Activated CD4-positive, alpha-beta T cell treated with anti-CD3 and anti-CD28 coated beads, Interleukin-2, amount 50 U/mL, for 16 hours (primary cell): ENCODE measurements around the gene PPP1R13B.

ENCODE experiments used
- DNase-seq: peaks from one replicate; pipeline ENCODE4 v3.0.0-alpha.2; 2020

PPP1R13B gene

DNA sequence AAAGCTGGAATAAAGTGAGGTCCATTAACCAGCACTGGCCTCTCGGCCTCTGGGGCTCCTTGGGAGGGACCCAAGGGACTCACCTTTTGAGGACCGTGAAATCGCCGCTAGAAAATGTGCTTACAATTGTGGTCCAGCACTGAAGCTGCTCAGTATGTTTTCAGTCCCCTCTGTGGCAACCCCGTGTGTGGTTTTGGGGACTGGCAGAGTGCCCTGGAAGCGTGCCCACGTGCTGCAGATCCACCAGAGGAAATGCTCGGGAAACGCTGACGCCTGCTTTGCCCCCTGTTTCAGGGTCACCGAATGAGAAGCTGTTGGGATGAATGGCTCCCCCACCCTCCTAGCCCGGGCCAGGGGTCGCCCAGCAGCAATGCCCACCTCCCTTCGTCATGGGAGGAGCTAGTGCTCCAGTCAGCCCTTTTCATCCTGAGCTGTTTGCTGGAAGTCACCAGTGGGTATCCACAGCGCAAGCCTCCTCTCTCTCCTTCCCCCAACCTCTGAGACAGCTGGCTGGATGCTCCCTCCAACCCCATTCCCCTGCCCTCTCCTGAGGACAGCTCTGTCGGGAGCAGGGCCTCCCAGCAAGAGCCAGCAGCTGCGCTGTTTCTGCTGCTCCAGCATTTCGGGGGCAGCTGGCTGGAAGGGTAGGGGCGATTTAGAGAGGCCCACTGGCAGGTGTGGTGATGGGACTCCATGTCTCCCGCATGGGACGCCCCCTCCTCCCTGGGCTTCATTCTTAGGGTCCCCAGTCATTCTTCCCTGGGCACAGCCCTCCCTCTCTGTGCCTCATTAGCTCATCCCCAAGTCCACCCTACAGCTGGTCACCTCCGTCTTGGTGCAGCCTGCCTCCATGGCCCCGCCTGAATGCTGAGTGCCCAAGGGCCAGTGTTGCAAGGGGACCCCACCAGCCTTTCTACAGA, 33.2 kb upstream of the PPP1R13B start:
- peak; percentile 4 for DNase-seq

DNA sequence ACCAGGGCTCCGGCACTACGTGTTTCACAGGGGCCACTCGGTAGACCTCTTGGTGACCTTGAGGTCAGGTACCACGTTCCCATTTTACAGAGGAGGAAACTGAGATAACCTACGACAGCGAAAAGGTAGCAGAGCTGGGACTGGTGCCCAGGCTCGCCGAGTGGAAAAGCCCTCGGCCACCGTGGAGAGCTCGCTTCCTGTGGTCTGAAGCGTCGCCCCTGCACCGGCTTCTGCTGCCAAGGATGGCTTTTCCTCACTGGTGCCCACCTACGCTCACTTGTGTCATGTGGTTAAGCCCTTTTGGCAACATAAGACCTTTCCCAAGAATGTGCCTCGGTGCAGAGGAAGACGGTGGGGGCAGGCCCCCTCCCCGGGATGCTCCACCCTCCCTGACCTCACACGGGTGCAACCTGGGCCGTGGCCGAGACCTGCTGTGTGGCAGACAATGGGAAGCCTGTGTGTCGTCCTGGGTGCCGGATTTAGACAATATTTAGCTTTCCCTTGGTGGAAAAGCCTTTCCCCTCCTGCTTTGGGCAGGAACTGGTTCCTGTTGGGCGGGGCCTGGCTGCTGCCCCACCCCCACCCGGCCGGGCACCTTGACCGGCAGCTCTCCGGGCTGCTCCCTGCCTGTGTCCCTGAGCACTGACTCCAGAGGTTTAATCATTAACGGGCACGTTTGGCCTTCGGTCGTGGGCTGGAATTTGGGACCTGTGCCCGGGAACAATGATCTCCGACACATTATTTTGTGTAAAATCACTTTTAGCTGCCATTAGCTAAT, 32.4 kb upstream of the PPP1R13B start:
- DNase-seq: no peak

DNA sequence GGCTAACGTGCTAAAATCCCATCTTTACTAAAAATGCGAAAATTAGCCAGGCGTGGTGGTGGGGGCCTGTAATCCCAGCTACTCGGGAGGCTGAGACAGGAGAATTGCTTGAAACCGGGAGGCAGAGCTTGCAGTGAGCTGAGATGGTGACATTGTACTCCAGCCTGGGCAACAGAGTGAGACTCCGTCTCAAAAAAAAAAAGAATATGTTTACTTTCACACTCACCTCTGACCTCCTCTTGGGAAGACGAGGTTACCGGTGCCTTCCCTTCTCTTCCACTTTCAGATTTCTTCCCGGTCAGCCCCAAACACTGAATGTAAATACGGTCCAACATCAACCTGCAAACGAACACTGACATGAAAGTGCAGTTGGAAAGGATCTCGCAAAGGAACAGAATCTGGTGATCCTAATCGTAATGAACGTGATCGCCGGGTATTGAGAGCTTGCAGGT, 31.8 kb upstream of the PPP1R13B start:
- no peak for DNase-seq

GRCh38 chr14:103878180-103878579, 30.8 kb upstream of the PPP1R13B start:
- no peak for DNase-seq

GRCh38 chr14:103875010-103875409, 27.6 kb upstream of the PPP1R13B start:
- DNase-seq: no peak

- peak; percentile 6 for DNase-seq
Measured at GRCh38 chr14:103872481-103873113, 25.2 kb upstream of the PPP1R13B start.

- peak; percentile 69 for DNase-seq
Measured at GRCh38 chr14:103871596-103872480, 24.5 kb upstream of the PPP1R13B start.

- no peak for DNase-seq
Measured at GRCh38 chr14:103870891-103871595, 23.7 kb upstream of the PPP1R13B start.

- DNase-seq: no peak
Measured at GRCh38 chr14:103870144-103870876, 22.9 kb upstream of the PPP1R13B start.

DNA sequence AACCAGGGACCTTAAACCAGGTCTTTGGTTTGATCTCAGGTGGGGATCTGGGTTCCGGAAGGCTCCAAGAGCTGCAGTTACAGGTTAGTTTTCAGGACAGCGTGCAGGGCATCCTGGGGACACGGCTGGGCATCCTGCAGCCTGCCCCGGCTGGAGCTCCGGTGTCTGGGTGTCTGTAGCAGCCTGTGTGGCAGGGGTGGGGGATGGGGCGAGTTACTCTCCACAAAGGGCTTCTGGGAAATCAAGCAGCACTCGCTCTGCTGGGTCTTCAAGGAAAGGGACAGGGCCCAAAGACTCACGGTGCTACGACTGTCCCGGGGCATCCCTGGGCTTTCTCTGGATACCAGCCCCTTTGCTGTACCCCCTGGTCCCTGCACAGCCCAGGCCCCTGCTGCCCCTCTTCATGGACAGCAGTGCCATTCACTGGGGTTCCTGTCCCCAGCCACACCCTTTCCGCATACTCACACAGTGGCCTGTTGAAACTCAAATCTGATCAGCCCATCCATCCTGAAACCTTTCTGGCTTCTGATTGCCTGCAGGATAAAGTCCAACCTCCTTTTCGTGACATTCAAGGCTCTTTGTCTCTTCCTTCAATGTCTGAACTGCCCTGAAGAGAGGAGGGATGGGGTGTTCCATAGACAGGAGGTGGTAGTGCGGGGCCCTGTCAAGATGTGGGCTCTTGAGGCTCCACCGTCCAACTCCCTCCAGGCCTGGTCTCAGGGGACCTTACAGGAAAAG, 22.2 kb upstream of the PPP1R13B start:
- no peak for DNase-seq

DNA sequence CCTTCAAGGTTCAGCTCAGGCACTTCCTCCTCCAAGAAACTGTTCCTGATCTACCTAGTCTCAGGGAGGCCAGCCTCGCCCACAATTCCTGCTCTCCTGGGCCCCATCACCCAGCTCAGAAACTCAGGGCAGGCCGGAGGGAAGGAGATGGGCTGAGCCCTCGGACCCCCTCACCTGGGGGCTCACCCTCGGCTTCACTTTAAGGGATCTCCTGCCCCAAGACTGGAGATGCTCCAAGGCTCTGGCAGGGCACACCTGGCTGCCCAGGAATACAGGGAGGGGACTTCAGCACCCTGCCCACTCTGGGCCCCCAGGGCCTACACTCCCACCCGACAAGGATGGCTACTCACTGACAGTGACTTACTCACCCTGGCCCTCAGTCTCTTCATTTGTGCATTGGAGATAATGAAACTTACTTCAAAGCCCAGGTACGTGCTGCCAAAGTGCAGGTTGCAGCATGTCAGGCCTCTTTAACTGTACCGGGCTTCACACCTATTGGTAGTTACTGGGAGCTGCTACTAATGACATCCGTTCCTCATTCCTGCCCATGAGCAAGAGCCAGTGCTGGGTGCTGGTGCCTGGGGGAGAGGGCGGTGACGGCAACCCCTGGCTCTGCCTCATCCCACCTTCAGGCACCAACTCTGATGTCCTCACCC, 21.0 kb upstream of the PPP1R13B start:
- DNase-seq: no peak

GRCh38 chr14:103867523-103867953, 20.2 kb upstream of the PPP1R13B start:
- DNase-seq: no peak

DNA sequence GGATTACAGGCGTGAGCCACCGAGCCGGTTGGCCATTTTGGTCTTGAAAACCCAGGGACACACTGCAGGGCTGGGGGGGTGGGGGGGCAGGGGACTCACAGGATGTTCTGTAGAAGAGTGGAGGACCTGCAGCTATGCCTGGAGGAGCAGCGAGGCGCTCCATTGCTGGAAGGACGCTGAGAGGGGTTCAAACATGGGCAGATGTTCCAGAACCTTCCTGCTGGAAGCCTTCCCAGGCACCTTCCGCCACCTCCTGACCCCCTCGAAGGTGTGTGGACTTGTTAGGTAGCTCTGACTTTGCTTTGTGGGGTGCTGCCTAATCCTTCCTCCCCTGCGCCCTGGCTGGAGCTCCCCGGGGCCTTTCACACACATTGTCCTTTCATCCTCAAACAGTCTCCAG, 19.6 kb upstream of the PPP1R13B start:
- DNase-seq: no peak

DNA sequence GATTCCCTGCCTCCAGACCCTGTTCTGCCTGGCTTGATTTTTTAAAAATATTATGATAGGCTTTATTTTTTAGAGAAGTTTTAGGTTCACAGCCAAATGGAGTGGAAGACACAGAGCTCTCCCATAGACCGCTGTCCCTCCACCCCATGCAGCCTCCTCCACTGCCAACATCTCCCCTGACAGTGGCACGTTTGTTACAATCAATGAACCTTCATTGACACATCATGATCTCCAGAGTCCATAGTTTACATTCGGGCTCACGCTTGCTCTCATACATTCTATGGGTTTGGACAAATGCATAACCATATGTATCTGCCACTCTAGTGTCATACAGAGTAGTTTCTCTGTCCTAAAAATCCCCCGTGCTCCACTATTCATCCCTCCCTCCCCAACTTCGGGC, 15.9 kb upstream of the PPP1R13B start:
- no peak for DNase-seq

DNA sequence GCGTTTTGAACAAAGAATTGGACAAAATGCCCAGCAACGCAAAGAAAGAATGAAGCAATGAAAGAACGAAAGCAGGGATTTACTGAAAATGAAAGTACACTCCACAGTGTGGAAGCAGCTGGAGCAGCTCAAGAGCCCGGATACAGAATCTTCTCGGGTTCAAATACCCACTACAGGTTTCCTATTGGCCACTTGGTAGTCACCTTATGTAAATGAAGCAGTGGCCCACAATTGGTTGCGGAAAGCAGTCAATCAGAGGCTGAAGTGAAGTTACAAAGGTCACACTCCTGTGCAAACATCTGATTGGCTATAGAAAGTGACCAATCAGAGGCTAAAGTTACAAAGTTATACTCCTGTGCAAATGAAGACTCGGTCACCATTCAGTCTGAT, 15.0 kb upstream of the PPP1R13B start:
- no peak for DNase-seq

DNA sequence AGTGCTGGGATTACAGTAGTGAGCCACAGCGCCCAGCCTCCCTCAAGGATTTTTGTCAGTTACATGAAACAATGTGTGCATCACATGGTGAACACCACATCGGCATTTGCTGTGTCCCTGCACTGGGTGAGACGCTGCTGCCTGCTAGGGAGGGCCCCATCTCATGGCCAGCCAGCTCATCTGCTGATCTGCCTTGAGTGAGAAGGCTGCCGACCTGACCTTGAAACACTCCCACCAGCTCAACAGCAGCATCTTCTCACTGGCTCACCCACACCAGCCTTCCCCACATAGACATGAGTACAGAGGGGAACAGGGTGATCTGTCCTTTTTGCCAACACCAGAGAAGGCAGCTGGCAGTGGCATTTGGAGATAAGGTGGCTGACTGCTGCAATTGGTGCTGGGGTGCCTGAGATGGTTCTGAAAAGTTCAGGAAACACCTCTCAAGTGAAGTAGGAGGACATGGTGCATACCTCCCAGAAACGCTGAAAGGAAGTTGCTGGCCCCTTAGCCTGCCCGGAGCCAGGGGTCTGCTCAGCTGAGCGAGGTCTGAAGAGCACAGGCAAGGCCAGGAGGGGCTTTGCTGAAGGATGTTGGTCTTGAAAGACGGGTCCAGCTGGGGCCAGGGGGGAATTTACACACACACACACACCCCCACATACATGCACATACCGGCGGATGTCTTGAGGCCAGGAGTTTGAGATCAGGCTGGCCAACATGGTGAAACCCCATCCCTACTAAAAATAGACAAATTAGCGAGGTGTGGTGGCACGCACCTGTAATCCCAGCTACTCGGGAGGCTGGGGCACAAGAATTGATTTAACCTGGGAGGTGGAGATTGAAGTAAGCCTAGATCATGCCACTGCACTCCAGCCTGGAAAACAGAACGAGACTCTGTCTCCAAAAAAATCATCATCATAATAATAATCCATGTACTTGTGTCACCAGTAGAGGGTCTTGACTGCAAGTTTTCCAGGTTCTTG, 14.3 kb upstream of the PPP1R13B start:
- no peak for DNase-seq

GRCh38 chr14:103859416-103860202, 12.2 kb upstream of the PPP1R13B start:
- DNase-seq: no peak
